GM19023 (cell line): Measurements from ENCODE around the gene MOK.
A peak's percentile ranks its signal among the peaks of the same experiment; 100 is the strongest.
"Not testable (repeated sequence)": the region's sequence is repeated elsewhere in the genome, so short reads cannot be mapped to it uniquely, and the experiment has no call there.

Experiments
- ATAC-seq: cut with Tn5 transposase; IDR thresholded peaks from one replicate; pipeline ENCODE4 v1.9.1; 2021; ENCODE audit warnings: mild to moderate bottlenecking, moderate library complexity; ENCODE audit not compliant: unreplicated experiment

The MOK gene

DNA sequence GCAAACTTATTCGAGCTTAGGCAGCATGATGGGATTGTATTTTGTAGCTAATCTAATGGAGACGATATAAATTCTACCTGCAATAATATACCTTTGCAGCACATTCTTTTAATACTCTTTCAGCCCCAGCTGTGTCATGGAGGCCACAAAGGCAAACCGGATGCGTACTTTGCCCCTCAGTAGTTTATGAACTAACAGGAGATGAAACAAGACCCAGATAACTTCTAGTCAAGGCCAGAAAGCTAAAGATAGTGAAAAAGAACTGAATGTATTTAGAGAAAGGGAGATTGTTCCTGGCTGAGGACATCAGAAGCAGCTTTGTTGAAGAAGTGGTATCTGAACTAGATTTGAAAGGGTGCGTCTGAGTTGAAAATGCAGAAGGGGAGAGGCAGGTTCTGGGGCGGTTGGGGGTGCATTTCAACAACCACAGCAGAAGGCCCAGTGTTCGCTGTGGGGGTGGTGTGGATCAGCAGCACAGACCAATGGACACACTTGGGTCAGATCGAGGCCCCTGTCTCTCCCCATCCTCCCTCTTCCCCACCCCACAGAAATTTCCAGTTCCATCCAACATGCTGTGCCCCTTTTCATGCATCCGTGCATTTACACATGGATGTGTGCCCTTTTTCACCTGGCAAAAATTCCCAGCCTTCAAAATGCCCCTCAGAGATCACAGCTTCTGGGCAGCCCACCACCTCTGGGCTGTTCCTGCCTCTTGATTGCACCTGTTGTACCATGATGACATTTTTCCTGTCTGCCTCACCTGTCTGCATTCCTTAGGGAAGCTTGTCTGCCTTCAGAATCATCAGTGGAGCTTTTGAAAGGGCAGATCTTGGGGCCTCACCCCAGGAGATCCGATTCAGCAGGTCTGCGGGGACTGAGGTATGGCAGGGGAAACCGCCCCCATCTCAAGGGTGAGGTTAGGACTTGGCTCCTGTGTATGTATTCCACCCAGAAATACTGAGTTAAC lies 16.8 kb upstream of the MOK start:
- ATAC-seq, result no peak

DNA sequence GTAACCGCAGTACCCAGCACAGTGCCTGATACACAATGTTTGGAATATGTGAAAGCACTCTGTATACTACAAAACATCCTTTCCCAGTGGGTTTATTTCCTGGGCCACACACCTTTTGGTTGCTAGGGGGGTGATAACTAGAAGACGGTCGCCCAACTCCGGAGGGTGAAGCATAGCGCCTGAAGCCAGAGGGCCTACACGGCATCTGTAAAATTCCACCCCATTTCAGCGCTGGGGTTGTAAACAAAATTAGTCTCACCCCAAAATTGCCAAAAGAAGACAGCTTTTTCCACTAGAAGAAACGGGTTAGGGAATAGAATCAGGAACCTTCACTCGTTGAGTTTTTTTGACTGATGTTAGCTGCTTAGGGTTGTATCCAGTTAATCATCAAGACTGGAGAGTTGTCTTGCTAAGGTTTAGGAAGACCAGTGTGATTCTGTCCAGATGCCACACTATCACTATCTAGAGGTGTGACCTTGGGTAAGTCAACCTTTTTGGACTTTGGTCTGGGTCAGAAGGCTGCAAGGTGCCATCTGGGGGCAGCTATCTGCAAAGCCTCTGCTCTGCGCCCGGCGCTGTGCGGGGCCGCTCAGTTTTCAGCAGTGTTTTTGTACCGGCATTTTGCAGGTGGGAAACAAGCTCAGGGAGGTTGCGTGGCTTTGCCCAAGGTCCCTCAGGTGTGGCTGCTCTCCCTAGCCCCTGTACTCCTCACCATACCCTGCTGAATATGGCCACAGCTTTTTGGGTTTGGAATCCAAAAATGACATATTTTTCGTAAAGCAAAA lies 15.9 kb upstream of the MOK start:
- ATAC-seq, result no peak

DNA sequence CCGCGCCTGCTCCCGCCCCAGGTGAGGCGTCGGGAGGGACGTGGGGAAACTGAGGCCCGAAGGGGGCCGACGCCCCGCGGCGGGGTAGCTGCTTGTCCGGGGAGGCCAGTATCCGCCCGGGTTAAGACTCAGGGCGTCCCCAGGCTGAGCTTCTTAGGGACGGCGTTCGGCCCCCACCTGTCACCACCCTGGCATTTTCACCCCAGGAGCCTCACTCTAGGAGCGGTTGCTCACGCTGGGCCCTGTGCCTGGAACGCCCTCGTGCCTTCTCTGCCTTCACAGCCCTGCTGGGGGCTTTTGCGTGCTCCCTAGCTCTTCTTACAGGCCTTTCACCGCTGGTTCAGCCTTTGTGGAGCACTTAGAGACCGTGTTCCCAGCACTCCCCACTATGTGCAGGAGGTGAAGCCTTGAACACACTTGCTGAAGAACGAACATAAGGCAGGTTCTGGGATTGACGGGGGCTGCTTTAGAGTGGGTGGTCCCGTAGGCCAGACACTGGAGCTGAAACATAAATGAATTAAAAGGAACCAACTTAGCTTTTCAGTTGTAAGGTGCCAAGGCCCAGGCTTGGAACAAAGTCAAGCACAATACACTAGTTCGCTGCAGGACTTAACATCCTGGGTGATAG lies 15.2 kb upstream of the MOK start:
- ATAC-seq, result peak; percentile 23

DNA sequence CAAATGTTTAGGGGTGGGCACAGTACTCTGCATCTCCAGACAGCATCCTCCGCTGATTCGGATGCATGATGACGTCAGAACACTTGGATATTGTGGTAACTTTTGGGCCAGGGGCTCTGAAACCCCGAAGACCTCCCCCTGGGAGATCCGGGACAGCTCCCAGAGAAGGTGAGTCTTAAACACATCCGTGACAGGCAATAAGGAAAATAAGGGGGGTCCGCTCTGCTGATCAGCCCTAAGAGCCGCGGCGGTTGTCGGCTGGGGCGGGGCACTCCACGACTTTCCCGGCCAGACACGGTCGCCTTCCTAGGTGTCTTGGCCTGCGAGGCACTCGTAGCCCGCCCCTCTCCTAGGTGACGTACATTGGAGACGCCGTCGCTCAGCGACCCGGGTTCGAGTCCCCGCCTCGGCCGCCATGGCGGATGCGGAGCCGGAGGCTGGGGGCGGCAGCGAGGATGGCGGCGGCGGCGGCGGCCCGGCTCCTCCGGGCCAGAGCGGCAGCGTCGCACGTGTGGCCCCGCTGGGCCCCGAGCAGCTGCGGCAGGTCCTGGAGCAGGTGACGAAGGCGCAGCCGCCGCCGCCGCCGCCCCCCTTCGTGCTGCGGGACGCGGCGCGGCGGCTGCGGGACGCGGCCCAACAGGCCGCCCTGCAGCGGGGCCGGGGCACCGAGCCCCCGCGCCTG lies 14.5 kb upstream of the MOK start, which contains the start of gene ZNF839:
Gene ZNF839 (plus strand): TSS at position 396 of the 682 bp plus-strand sequence. CDS start 20 bp downstream, at position 416.
- peak; percentile 56 for ATAC-seq

DNA sequence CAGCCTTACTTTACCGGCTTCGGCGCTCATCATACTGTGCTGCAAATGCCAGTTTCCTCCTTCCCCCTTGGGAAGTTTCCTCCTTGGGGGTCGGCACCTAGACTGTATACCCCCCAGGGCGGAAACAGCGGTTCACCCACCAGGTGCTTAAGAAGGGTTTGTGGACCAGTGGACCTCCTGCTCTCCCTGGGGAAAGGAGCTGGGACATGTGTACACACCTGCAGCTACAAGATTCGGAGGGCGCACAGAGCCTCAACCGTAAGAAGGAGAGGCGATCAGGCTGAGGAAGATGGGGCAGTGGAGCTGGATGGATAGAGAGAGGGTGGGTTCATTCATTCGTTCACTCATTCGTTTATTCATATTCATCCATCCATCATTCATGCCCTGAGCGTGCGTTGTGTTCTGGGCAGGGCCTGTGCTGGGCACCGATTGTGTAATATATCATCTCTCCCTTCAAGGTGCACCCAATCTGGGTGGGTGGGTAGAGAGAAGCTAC lies 13.9 kb upstream of the MOK start:
- ATAC-seq, result no peak

DNA sequence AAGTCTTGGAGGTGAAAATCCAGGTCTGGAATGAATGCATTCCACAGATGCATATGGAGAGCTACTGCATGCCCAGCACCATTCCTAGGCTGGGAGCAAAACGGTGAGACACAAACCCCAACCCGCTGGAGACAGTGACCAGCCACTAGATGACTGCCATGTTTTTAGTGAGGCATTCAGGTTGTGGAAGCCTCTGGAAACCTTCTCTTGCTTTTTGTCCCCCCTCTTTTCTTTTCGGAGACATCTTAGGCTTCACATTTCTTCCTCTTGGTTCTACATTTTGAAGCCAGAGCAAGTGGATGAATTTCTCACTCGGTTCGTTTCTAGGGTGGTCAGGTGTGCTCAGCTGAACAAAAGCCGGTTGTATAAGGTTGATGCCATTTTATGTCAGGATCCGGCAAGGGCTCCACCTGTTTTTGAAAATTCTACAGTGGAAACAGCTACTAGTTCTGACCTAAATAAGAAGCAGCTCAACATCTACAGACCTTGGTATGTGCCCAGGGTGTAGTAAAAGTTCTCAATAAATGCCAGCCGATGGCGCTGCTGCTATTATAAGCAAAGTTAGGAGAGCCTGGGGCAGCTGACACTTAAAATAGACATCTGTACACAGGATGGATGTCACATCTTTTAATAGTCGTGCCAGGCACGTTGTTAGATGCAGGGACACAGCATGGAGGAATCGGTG lies 12.7 kb upstream of the MOK start:
- no peak for ATAC-seq

DNA sequence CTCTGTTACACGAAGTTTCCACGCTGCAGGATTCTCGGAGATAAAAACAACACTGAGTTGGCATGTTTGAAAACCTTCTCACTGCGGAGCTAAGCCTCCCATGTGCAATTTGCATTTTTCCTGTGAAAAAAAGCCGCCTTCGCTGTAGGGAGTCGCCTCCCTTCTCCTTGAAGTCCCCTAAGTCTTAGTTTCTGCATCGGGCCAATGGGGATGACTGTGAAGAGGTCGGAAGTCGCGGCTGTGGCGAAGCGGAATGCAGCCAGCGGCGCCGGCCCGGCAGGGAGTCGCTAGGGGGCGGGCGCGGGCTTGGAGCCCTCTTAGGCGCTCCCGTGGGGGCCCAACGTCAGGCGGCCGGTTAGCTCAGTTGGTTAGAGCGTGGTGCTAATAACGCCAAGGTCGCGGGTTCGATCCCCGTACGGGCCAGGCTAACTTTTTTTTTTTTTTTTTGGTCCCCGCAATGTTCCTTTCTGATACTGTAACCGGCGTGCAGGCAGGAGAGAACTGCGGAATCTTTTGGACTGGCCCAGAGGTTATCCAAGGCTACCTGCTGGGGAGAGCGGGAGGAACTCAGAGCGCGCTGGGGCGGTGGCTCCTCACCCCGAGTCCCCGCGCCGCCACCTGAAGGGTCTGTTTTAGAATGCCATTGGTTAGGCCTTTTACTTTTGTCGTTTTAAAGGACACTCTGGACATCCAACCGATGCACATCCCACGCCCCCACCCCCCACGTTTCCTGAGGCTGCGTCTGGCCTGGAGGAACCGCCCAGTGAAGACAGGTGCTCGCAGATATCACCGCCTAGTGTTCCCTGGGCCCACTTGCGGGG lies 12.0 kb upstream of the MOK start:
- ATAC-seq, result peak; percentile 40

DNA sequence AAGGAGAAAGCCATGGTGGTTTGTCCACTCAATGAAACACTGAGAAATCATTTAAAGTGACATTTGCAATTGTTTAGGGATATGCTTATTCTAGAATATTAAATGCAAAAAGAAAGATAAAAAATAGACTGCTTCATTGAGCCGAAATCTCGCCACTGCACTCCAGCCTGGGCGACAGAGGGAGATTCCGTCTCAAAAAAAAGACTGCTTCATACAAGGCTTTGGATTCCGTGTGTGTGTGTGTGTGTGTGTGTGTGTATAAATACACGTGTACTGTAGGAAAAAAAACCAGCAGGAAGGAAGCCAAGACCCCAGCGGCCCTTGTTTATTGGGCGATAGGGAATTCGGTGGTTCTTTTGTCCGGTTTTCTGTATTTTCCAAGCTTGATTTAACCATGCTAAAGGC lies 11.4 kb upstream of the MOK start:
- ATAC-seq, result no peak

DNA sequence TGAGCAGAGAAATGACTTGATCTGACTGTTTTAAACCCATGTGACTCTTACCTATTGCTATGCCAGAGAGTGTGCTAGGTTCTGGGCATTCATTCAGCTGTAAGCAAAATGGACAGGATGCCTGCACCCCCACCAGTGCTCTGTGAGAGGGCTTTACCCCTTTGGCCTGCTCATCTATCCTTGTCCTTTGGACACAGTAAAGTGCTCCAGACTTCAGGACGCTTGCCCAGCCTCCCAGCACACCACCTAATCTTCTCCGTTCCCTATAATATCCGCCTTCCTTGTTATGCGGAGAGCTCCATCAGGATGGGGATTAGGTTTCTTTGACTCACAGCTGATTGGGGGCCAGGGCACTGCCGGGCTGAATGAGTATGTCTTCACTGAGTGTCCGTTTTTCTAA lies 10.2 kb upstream of the MOK start:
- no peak for ATAC-seq

DNA sequence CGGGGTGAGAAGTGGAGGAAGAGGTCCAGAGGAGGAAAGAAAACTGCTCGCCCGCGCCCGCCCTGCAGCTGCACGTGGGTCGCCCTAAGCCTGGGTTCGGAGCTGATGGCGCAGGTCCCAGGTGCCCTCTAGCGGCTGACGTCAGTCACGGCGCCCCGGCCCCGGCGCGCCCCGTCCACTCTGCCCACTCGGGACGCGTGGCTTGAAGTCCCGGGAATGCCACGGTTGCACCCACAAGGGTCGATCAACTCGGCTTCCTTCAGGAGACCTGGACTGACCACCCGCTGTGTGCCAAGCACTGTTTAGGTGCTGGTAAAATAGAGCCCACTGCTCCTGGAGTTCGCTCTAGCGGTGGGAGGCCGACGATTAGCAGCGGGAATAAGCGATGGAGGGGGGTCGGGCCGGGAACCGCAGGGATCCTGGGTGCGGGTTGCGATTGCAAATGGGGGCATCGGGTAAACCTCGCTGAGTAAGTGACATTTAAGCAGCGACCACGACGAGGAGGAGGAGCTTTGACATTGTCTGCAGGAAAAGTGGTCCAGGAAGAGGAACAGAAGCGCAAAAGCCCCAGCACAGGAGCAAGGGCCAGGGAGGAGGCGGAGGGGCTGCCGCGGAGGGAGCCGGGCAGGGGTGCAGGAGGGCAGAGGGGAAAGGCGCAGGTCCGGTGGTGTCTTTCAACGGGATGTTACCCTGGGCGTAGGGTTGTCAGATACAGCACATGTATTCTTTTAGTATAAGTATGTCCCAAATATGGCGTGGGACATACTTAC lies 9.5 kb upstream of the MOK start:
- peak; percentile 54 for ATAC-seq

DNA sequence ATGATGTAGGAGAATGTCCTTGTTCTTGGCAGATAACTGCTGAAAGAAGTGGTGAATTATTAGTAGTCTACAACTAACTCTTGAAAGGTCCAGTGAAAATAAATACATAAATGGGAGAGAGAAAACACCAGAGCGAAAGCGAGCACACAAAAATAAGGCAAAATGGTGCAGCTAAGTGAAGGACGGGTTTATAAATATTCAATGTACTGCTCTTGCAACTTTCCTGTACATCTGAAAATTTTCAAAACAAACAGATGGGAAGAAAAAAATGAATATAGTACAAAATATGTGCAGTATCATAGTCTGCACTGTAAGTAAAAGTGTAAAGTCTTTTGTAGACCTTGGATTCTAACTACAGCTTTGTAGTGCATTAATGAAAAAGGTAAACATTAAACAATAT lies 1.3 kb downstream of the MOK start:
- no peak for ATAC-seq

DNA sequence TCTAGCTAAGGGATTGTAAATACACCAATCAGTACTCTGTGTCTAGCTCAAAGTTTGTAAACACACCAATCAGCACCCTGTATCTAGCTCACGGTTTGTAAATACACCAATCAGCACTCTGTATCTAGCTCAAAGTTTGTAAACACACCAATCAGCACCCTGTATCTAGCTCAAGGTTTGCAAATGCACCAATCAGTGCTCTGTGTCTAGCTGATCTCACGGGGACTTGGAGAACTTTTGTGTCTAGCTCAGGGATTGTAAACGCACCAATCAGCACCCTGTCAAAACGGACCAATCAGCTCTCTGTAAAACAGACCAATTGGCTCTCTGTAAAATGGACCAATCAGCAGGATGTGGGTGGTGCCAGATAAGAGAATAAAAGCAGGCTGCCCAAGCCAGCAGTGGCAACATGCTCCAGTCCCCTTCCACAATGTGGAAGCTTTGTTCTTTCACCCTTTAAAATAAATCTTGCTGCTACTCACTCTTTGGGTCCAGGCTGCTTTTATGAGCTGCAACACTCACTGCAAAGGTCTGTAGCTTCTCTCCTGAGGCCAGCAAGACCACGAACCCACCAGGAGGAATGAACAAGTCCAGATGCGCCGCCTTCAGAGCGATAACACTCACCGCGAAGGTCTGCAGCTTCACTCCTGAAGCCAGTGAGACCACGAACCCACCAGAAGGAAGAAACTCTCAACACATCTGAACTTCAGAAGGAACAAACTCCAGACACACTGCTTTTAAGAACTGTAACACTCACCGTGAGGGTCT lies 6.5 kb downstream of the MOK start:
- not testable (repeated sequence) for ATAC-seq

DNA sequence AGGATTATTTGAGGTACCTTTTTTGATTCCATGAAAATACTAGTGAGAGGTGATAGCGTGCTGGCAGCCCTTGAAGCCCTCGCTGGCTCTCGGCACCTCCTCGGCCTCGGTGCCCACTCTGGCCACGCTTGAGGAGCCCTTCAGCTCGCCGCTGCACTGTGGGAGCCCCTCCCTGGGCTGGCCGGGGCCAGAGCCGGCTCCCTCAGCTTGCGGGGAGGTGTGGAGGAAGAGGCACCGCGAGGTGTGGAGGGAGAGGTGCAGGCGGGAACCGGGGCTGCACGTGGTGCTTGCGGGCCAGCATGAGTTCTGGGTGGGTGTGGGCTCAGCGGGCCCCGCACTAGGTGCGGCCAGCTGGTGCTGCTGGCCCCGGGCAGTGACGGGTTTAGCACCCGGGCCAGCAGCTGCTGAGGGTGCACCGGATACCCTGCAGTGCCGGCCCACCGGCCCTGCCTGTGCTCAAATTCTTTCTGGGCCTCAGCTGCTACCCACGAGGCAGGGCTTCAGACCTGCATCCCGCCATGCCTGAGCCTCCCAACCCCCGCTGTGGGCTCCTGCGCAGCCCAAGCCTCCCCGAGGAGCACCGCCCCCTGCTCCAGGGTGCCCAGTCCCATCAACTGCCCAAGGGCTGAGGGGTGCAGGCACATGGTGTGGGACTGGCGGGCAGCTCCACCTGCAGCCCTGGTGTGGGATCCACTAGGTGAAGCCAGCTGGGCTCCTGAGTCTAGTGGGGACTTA lies 7.4 kb downstream of the MOK start:
- ATAC-seq, result no peak

DNA sequence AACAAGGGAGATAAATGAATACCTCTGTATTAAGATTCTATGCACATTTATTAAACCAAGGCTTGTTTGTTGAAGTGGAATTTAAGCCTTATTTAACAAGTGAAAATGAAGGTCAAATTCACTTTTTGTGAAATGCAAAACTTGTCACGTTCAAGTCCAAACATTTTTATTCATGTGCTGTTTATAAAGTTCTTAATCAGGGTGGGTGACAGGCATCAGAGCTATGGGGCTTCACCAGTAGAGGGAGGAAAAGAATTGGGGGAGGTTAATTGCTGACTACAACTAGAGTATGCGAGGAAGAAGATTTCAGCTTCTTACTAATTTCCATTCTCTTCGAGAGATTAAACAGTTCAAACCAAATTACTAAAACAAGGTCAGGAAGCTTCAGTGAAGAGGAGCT lies 9.7 kb downstream of the MOK start:
- no peak for ATAC-seq

DNA sequence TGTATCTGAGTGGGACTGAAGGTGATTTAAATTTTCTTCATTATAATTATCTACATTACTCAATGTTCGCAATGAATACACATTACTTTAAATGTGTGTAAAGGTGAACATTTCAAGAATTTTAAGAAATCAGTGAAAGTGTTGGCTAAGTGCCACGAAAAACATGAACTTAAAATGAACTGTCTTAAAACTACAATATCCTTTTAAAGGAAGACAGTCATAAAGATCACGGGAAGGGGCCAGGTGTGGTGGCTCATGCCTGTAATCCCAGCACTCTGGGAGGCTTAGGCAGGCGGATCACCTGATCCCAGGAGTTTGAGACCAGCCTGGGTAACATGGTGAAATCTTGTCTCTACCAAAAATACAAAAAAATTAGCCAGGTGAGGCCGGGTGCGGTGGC lies 11.2 kb downstream of the MOK start:
- no peak for ATAC-seq

DNA sequence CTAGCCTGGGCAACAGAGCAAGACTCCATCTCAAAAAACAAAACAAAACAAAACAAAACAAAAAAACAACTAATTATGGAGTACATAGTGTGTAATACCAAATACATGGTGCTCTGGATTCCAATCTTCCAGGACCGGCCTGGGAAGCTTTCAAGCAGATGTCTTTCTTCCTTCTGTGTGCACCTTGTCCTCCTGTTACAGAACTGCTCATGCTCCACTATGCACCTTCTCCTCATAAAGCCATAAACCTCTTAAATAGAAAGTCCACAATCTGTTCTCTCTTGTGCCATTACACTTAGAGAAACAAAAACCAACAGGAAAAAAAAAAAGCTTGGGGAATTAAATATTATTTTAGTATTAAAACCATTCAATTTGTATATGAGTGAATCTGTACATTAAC lies 12.5 kb downstream of the MOK start:
- no peak for ATAC-seq

DNA sequence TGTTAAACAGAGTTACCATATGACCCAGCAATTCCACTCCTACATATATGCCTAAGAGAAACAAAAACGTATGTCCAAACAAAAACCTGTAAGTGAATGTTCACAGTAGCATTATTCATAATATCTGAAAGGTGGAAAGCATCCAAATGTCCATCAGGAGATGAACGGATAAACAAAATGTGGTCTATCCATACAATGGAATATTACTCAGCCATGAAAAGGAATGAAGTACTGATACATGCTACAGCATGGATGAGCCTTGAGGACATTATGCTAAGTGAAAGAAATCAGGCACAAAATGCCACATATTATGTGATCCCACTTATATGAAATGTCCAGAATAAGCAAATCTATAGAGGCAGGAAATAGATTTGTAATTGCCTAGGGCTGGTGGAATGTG lies 16.8 kb downstream of the MOK start:
- no peak for ATAC-seq
